GM23338 (cell line): ENCODE measurements around the gene TWIST2. TPM values are rescaled to one million over a fixed set of nuclear protein-coding genes. Genes with fewer than 3 reads are reported as not detected.

Experiments used
- ATAC-seq: fragments of 200-7000 bp; cut with Tn5 transposase; 3 replicates; pipeline ENCODE4 v1.9.1; 2020
- DNase-seq: peaks from one replicate; pipeline ENCODE4 v3.0.0-alpha.2; 2015; ENCODE audit warnings: low spot score
- H2AFZ ChIP-seq: fragments of 200-600 bp; sonication (generic); 2 replicates; pipeline ENCODE4 v1.8.0; 2016; ENCODE audit warnings: antibody characterized with exemption, mild to moderate bottlenecking, moderate library complexity
- H3F3A ChIP-seq: fragments of 200-600 bp; sonication (generic); replicated peaks from 2 replicates; pipeline ENCODE4 v1.8.0; 2017; ENCODE audit warnings: antibody characterized with exemption, mixed run types, low read depth
- H3K27ac ChIP-seq: fragments of 200-600 bp; sonication (generic); 2 replicates; pipeline ENCODE4 v1.6.1; 2016; ENCODE audit warnings: low read depth
- H3K27me3 ChIP-seq: fragments of 200-600 bp; sonication (generic); 2 replicates; pipeline ENCODE4 v1.8.0; 2016; ENCODE audit warnings: mild to moderate bottlenecking, mixed run types, moderate library complexity; ENCODE audit not compliant: insufficient read depth
- H3K36me3 ChIP-seq: fragments of 200-600 bp; sonication (generic); 2 replicates; pipeline ENCODE4 v1.8.0; 2016; ENCODE audit warnings: mild to moderate bottlenecking; ENCODE audit not compliant: insufficient read depth
- H3K4me1 ChIP-seq: fragments of 200-600 bp; sonication (generic); 2 replicates; pipeline ENCODE4 v1.8.0; 2016; ENCODE audit warnings: mild to moderate bottlenecking, moderate library complexity; ENCODE audit not compliant: insufficient read depth
- H3K4me2 ChIP-seq: fragments of 200-600 bp; sonication (generic); 2 replicates; pipeline ENCODE4 v1.7.1; 2017; ENCODE audit warnings: mixed run types
- H3K4me3 ChIP-seq: fragments of 200-600 bp; sonication (generic); 2 replicates; pipeline ENCODE4 v1.6.1; 2016; ENCODE audit warnings: mixed run types
- H3K79me2 ChIP-seq: fragments of 200-600 bp; sonication (generic); replicated peaks from 2 replicates; pipeline ENCODE4 v1.8.0; 2017; ENCODE audit warnings: mild to moderate bottlenecking; ENCODE audit not compliant: insufficient read depth
- H3K9me2 ChIP-seq: fragments of 200-600 bp; sonication (generic); 2 replicates; pipeline ENCODE4 v1.8.0; 2017; ENCODE audit not compliant: insufficient read depth
- H4K20me1 ChIP-seq: fragments of 200-600 bp; sonication (generic); replicated peaks from 2 replicates; pipeline ENCODE4 v1.8.0; 2017; ENCODE audit warnings: mild to moderate bottlenecking; ENCODE audit not compliant: insufficient read depth
- H3K27ac Mint-ChIP-seq: 2 replicates; pipeline ENCODE4 v1.8.0; 2020; ENCODE audit warnings: inconsistent platforms, mild to moderate bottlenecking, moderate library complexity, mixed read lengths
- H3K27me3 Mint-ChIP-seq: 3 replicates; pipeline ENCODE4 v1.8.0; 2022; ENCODE audit warnings: low read depth, mild to moderate bottlenecking, moderate library complexity, mixed read lengths, inconsistent platforms; ENCODE audit not compliant: insufficient read depth, poor library complexity
- H3K36me3 Mint-ChIP-seq: 3 replicates; pipeline ENCODE4 v1.8.0; 2021; ENCODE audit warnings: low read depth, mild to moderate bottlenecking, inconsistent platforms, moderate library complexity, mixed read lengths
- H3K4me1 Mint-ChIP-seq: 3 replicates; pipeline ENCODE4 v1.8.0; 2020; ENCODE audit warnings: mild to moderate bottlenecking, inconsistent platforms, mixed read lengths
- H3K4me3 Mint-ChIP-seq: 3 replicates; pipeline ENCODE4 v1.8.0; 2021; ENCODE audit warnings: moderate library complexity, mild to moderate bottlenecking, inconsistent platforms, mixed read lengths
- H3K9me3 Mint-ChIP-seq: 3 replicates; pipeline ENCODE4 v1.8.0; 2020; ENCODE audit warnings: moderate library complexity, mild to moderate bottlenecking, inconsistent platforms, mixed read lengths
- CREB1 ChIP-seq: fragments of 250-450 bp; sonication (Bioruptor Pico); IDR thresholded peaks from 2 replicates; pipeline ENCODE4 v1.5.0; 2020; ENCODE audit warnings: low read depth, mild to moderate bottlenecking, moderate library complexity
- EZH2 ChIP-seq: fragments of 200-600 bp; sonication (generic); IDR thresholded peaks from one replicate; pipeline ENCODE4 v1.8.0; 2017; ENCODE audit warnings: antibody characterized with exemption, mild to moderate bottlenecking, low read depth; ENCODE audit not compliant: unreplicated experiment
- EZH2phosphoT487 ChIP-seq: fragments of 200-600 bp; sonication (generic); IDR thresholded peaks from one replicate; pipeline ENCODE4 v1.8.1; 2018; ENCODE audit warnings: antibody characterized with exemption; ENCODE audit not compliant: unreplicated experiment
- NANOG ChIP-seq: IDR thresholded peaks from 2 replicates; pipeline ENCODE4 v1.6.1; 2016; ENCODE audit warnings: antibody characterized with exemption, borderline replicate concordance
- POLR2AphosphoS5 ChIP-seq: IDR thresholded peaks from 2 replicates; pipeline ENCODE4 v1.6.1; 2016; ENCODE audit warnings: antibody characterized with exemption, low read depth
- ZNF331 ChIP-seq: fragments of 250-450 bp; sonication (Bioruptor Pico); IDR thresholded peaks from 2 replicates; pipeline ENCODE4 v1.5.0; 2020; ENCODE audit warnings: low read depth, mild to moderate bottlenecking, moderate library complexity
- polyA plus RNA-seq: library from polyadenylated mRNA; unstranded; fragments of >200 nt; fragmentation: Nextera tagmentation; extraction: Ambion mirVana; gene quantifications from 2 replicates; pipeline ENCODE4 v1.2.1, GENCODE V29; 2016
- total RNA-seq: library from RNA; depleted of rRNA; stranded (reverse); fragments of >200 nt; shearing (Covaris generic); gene quantifications from 2 replicates; pipeline ENCODE4 v1.2.3, GENCODE V29; 2014
- TF ChIP-seq, protein P1 (sequence below): fragments of 250-450 bp; sonication (Bioruptor Pico); IDR thresholded peaks from 2 replicates; pipeline ENCODE4 v1.5.0; 2020; ENCODE audit warnings: mild to moderate bottlenecking, moderate library complexity
- TF ChIP-seq, protein P2 (sequence below), 2 experiments: fragments of 200-600 bp in 1 of 2; sonication (generic) in 1 of 2; conservative IDR thresholded peaks; 2 replicates each; pipeline versions ENCODE4 v1.5.1 to v1.6.1; 2016 to 2017; ENCODE audit warnings: antibody characterized with exemption in 2 of 2, low read depth in 2 of 2, mild to moderate bottlenecking in 2 of 2, moderate library complexity in 1 of 2
- TF ChIP-seq, protein P3 (sequence below): IDR thresholded peaks from 2 replicates; pipeline ENCODE4 v1.6.1; 2016; ENCODE audit warnings: antibody characterized with exemption

Gene TWIST2
- total and polyA plus RNA-seq, 2 experiments from 2014 or later: 7.0 to 12.5 TPM

DNA sequence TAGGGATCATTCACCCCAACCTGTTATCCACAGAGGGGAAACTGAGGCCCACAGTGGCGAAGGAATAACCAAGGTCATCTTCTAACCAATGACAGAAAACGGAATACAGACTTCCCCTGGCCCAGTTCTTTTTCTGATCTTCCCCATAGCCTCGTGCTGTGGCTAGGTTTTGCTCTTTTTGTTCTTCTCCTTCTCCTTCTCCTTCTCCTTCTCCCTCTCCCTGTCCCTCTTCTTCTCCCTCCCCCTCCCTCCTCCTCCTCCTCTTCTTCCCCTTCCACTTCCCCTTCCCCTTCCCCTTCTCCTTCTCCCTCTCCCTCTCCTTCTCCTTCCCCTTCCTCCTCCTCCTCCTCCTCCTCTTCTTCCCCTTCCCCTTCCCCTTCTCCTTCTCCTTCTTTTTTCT lies 12.9 kb upstream of the TWIST2 start:
- H3K4me1 Mint-ChIP-seq: no peaks in the 10 kb centered on the region
- no peak overlapping the region for H3K4me3 Mint-ChIP-seq
- Histone ChIP-seq H3K79me2 (no peaks in the 10 kb centered on the region), H3K4me1 (no peaks in the 10 kb centered on the region), H3K27ac (no peak overlapping the region), H3K4me2 (no peak overlapping the region), H2AFZ (no peak overlapping the region; the same call in 1 of the 2 replicates), H4K20me1 (no peaks in the 10 kb centered on the region), H3K4me3 (no peak overlapping the region), H3K27me3 (no peaks in the 10 kb centered on the region), H3K36me3 (no peaks in the 10 kb centered on the region), H3F3A (no peaks in the 10 kb centered on the region), H3K9me2 (no peaks in the 10 kb centered on the region)
- no peaks in the 10 kb centered on the region for H3K36me3 Mint-ChIP-seq
- DNase-seq: no peak
- H3K27me3 Mint-ChIP-seq: peaks cover 11% of the 10 kb centered on the region
- ATAC-seq: no peak
- no peak overlapping the region for H3K27ac Mint-ChIP-seq
- 0 out of 3 replicates have a peak, but pooled peaks cover 2% of the 10 kb centered on the region for H3K9me3 Mint-ChIP-seq
- TF ChIP-seq CREB1 (CRISPR knock-in tag) (no peak), EZH2phosphoT487 (no peak), ZNF331 (CRISPR knock-in tag) (no peak), POLR2AphosphoS5 (no peak), NANOG (no peak), EZH2 (no peak)
- TF ChIP-seq, protein P1, sequence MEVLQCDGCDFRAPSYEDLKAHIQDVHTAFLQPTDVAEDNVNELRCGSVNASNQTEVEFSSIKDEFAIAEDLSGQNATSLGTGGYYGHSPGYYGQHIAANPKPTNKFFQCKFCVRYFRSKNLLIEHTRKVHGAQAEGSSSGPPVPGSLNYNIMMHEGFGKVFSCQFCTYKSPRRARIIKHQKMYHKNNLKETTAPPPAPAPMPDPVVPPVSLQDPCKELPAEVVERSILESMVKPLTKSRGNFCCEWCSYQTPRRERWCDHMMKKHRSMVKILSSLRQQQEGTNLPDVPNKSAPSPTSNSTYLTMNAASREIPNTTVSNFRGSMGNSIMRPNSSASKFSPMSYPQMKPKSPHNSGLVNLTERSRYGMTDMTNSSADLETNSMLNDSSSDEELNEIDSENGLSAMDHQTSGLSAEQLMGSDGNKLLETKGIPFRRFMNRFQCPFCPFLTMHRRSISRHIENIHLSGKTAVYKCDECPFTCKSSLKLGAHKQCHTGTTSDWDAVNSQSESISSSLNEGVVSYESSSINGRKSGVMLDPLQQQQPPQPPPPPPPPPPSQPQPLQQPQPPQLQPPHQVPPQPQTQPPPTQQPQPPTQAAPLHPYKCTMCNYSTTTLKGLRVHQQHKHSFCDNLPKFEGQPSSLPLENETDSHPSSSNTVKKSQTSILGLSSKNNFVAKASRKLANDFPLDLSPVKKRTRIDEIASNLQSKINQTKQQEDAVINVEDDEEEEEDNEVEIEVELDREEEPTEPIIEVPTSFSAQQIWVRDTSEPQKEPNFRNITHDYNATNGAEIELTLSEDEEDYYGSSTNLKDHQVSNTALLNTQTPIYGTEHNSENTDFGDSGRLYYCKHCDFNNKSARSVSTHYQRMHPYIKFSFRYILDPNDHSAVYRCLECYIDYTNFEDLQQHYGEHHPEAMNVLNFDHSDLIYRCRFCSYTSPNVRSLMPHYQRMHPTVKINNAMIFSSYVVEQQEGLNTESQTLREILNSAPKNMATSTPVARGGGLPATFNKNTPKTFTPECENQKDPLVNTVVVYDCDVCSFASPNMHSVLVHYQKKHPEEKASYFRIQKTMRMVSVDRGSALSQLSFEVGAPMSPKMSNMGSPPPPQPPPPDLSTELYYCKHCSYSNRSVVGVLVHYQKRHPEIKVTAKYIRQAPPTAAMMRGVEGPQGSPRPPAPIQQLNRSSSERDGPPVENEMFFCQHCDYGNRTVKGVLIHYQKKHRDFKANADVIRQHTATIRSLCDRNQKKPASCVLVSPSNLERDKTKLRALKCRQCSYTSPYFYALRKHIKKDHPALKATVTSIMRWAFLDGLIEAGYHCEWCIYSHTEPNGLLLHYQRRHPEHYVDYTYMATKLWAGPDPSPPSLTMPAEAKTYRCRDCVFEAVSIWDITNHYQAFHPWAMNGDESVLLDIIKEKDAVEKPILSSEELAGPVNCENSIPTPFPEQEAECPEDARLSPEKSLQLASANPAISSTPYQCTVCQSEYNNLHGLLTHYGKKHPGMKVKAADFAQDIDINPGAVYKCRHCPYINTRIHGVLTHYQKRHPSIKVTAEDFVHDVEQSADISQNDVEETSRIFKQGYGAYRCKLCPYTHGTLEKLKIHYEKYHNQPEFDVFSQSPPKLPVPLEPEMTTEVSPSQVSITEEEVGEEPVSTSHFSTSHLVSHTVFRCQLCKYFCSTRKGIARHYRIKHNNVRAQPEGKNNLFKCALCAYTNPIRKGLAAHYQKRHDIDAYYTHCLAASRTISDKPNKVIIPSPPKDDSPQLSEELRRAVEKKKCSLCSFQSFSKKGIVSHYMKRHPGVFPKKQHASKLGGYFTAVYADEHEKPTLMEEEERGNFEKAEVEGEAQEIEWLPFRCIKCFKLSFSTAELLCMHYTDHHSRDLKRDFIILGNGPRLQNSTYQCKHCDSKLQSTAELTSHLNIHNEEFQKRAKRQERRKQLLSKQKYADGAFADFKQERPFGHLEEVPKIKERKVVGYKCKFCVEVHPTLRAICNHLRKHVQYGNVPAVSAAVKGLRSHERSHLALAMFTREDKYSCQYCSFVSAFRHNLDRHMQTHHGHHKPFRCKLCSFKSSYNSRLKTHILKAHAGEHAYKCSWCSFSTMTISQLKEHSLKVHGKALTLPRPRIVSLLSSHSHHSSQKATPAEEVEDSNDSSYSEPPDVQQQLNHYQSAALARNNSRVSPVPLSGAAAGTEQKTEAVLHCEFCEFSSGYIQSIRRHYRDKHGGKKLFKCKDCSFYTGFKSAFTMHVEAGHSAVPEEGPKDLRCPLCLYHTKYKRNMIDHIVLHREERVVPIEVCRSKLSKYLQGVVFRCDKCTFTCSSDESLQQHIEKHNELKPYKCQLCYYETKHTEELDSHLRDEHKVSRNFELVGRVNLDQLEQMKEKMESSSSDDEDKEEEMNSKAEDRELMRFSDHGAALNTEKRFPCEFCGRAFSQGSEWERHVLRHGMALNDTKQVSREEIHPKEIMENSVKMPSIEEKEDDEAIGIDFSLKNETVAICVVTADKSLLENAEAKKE: no peak
- TF ChIP-seq, protein P2, sequence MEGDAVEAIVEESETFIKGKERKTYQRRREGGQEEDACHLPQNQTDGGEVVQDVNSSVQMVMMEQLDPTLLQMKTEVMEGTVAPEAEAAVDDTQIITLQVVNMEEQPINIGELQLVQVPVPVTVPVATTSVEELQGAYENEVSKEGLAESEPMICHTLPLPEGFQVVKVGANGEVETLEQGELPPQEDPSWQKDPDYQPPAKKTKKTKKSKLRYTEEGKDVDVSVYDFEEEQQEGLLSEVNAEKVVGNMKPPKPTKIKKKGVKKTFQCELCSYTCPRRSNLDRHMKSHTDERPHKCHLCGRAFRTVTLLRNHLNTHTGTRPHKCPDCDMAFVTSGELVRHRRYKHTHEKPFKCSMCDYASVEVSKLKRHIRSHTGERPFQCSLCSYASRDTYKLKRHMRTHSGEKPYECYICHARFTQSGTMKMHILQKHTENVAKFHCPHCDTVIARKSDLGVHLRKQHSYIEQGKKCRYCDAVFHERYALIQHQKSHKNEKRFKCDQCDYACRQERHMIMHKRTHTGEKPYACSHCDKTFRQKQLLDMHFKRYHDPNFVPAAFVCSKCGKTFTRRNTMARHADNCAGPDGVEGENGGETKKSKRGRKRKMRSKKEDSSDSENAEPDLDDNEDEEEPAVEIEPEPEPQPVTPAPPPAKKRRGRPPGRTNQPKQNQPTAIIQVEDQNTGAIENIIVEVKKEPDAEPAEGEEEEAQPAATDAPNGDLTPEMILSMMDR (conservative IDR thresholded peaks at IDR 0.05; ENCODE audit: low read depth in 2 of 2): no peak
- TF ChIP-seq, protein P3, sequence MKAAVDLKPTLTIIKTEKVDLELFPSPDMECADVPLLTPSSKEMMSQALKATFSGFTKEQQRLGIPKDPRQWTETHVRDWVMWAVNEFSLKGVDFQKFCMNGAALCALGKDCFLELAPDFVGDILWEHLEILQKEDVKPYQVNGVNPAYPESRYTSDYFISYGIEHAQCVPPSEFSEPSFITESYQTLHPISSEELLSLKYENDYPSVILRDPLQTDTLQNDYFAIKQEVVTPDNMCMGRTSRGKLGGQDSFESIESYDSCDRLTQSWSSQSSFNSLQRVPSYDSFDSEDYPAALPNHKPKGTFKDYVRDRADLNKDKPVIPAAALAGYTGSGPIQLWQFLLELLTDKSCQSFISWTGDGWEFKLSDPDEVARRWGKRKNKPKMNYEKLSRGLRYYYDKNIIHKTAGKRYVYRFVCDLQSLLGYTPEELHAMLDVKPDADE: no peak
